GM20431 (cell line): ENCODE data around the gene CDK4.
"Not testable (repeated sequence)": the region's sequence is repeated elsewhere in the genome, so short reads cannot be mapped to it uniquely, and the experiment has no call there.

Source experiments
- in situ Hi-C: fragments of 300-500 bp; cut with MseI, MboI; formaldehyde crosslinking; loops from one replicate; pipeline ENCODE4 v1.15.0; 2020; ENCODE audit warnings: low sequenced_read_pairs; ENCODE audit not compliant: unreplicated experiment

CDK4 gene

DNA sequence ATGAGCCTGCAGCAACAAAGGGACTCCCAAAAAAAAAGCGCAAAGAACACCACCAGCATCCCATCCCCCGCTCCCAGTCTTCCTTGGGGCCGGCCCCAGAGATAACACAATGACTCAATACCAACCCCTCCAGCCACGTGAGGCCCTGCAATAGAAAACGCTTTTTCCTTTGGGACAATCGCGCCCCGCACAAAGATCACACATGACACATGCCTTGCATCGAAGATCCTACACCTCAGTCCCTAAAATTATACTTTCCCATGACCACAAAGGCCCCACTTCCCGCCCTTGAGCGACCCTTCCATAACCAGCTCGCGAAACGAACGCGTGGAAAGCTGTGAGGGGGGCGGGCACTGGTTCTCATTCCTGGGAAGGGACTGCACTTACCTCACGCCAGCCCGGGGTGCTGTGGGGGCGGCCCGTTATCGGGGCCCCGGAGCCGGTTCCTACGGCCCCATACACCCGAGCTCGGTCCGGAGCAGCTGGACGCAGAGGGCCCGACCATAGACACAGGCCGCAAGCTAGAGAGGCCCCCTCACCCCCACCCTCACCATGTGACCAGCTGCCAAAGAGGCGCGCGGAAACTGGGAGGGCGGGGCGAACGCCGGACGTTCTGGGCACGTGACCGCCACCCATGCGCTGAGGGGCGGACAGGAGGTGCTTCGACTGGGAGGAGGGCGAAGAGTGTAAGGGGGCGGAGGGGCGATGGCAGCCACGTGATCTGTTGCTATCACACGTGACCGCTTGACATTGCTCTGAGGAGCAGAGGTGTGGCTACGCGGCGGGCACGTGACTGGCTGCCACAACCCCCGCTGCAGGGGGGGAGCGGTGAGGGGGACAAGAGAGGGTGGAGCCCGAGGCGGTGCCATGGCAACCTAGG is at the start of gene CDK4:
TSS of gene CDK4 (minus strand) at position 523 of the 880 bp plus-strand sequence. CDS start 593 bp downstream, outside the sequence.
- in situ Hi-C loops, result no loop called here

DNA sequence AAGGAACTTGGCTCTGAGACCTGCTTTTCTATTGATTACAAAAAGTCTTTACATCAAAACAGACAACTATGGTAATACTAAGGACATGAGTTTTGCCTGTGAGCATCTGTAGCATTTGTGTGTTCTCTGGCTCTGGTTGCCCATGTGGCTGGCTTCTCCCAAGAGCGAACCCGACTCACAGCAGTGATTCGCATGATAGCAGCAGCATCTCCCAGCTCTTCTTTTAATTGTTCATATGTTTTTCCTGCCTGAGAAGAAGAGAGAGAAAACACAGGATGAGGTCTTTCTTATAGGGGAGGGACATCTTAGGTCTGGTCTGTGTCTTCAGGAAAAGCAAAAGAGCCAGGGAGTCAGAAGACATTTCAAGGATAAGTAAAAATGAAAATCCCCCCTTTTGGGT is 48.9 kb upstream of the CDK4 start:
- in situ Hi-C loops, result no loop called here

DNA sequence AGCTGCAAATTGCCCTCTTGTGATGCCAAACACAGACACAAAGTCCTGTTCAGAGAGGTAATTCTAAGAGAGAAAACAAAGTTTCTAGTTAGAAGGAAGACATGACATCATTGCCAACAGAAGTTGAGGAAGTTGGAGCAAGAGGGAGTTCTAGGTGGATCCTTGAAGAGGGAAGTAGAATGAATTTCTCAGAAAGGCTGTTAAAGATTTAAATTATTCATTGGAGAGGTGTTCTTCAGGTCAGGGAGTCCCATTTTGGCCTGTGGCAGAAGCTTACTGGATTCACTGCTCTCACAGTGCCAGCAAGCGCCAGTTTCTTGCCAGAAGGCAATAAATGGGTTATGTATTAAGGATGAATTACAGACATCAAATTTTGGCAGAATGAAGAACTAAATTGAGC is 45.8 kb upstream of the CDK4 start:
- in situ Hi-C loops, result no loop called here

DNA sequence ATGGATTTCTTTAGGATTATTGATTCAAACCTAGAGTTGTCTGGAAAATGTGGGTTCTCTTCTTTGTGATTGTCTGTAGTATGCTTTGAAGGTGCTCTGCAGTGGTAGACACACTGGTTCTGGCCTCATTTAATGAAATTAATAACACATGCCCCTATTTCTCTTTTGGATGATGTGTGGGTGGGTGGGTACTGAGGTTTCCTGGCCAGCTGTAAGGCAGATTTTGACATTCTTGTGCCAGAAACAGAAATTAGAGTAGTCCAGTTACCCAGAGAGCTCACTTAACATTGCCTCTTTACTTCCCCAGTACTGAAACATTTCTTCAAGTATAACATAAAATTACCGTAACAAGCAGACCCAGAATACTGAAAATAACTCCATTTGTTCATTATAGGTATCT is 44.9 kb upstream of the CDK4 start:
- in situ Hi-C loops, result no loop called here

DNA sequence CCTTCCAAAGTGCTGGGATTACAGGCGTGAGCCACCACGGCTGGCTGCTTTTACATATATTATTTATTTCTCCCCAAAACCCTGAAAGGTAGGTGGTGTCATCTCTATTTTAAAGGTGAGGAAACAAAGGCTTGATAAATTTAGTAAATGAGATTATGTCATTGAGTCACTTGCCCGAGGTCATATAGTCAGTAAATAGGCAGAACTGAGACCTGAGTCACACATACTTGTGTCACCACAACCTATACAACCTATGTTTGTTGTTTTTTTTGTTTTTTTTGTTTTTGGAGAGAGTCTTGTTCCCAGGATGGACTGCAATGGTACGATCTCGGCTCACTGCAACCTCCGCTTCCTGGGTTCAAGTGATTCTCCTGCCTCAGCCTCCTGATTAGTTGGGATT is 43.2 kb upstream of the CDK4 start:
- in situ Hi-C loops, result no loop called here

DNA sequence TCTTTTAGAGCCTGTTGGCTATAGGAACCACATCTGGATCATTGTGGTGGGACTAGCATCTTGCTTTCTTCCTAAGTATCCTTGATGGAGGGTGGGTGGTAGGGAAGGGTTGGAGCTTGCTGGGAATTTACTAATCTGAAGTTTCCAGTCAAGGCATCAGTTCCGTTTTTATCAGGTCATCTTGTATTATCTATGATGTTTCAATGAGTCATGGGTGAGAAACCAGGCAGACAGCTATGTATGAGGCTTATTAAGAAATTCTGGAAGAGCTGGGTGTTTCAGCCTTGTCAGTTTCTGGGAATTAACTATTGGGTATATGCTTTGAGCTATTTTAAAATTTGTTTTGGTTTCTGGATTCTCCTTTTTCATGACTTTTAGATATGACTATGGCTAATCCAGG is 41.8 kb upstream of the CDK4 start:
- in situ Hi-C loops, result no loop called here

DNA sequence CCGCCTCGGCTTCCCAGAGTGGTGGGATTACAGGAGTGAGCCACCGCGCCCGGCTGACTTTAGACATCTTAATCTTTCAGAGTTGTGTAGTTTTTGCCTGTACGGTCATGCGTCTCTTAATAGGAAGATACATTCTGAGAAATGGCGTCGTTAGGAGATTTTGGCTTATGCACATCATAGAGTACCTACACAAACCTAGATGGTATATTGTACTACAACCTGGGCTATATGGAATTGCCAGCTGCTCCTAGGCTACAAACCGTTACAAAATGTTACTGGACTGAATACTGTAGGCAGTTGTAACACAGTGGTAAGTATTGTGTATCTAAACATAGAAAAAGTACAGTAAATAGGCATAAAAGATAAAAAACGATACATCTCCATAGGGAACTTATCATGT is 31.8 kb upstream of the CDK4 start:
- in situ Hi-C loops, result no loop called here

DNA sequence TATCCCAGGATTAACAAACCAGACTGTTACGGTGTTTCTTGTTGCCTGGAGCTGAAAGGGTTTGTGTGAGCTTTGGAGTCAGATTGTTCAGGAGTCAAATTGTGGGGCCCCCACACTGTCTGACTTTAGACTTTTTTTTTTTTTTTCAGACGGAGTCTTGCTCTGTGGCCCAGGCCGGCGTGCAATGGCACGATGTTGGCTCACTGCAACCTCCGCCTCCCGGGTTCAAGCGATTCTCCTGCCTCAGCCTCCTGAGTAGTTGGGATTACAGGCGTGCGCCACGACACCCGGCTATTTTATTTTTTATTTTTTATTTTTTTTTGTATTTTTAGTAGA is 31.3 kb upstream of the CDK4 start:
- in situ Hi-C loops, result no loop called here

DNA sequence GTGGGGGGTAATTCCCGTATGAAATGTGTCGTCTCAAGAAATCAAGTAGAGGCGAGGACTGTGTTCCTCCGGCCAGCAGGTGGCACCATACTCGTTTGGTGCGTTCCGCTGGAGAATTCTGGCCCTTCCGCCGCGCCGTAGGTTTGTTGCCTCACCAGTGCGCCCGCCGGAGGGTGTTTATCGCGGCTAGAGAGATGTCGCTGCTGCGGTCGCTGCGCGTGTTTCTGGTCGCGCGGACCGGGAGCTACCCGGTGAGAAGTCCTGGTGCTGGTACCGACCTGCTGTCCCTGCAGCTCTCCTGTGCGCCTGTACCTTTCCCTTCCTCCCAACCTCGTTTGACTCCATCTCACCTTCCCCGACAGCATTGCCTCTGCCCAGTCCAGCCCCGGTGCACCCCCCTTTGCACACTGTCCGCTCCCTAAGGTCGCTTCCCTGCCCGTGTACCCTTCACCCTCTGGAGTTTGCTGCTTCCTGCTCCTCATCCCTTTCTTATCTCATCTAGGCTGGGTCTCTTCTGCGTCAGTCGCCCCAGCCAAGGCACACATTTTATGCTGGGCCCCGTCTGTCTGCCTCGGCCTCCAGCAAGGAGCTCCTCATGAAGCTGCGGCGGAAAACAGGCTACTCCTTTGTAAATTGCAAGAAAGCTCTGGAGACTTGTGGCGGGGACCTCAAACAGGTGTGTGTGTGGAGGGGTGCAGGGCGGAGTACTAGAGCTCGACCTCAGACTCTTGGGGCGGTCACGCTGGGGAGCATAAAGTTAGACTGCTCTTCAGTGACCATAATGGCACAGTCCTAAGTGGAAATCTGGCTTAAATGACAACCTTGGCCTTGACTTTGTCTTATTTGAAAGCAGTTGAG is 30.7 kb upstream of the CDK4 start, which contains the start of gene TSFM:
TSS of gene TSFM (plus strand) at position 180 of the 858 bp plus-strand sequence. CDS start at position 195, 15 bp downstream.
- in situ Hi-C loops, result no loop called here

DNA sequence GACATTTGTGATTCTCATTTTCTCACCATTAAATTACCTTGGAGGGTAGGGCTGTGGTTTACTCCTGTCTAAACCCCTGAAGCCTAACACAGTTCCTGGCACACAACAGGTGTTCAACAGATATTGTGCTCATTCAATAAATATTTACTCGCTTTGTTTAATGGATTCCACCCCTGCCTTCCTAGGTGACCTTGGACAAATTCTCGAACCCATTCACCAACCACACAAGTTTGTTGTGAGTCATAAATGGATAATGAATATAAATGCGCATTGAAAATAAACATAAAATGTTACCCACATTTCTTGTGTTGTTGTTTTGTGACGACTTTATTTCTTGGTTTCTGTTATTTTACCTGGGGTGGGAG is 30.1 kb upstream of the CDK4 start:
- in situ Hi-C loops, result no loop called here

DNA sequence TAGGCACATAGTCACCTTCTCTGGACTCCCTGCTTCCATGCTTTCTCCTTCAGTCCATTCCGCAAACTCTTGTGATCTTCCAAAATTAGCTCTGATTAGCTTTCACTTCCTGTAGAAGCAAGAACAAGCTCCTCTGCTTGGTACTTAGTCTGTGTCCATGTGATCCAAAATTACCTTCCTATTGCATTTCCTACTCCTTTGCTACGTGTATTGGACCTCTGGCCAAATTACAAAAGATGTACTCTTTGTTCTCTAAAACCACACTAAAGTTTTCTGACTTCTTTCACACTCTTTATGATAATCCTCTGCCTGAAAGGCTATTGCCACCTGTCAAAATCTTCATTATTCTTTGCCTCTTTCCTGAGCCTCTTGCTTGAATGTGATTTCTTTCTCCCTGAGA is 29.7 kb upstream of the CDK4 start:
- in situ Hi-C loops, result no loop called here

DNA sequence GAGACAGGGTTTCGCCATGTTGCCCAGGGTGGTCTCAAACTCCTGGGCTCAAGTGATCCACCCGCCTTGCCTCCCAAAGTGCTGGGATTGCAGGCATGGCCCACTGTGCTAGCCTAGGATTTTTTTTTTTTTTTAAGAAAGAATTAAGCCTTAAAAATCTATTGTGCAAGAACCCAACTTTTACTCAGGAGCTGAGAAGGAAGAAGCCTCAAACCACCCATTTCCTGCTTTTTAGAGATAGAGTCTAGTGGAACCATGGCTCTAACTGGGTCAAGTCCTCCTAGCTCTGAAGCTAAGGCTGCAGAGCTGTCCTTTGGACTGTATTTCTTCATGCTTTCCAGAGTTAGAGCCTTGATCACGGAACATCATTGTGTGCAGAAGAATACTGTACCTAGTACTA is 29.1 kb upstream of the CDK4 start:
- in situ Hi-C loops, result no loop called here

DNA sequence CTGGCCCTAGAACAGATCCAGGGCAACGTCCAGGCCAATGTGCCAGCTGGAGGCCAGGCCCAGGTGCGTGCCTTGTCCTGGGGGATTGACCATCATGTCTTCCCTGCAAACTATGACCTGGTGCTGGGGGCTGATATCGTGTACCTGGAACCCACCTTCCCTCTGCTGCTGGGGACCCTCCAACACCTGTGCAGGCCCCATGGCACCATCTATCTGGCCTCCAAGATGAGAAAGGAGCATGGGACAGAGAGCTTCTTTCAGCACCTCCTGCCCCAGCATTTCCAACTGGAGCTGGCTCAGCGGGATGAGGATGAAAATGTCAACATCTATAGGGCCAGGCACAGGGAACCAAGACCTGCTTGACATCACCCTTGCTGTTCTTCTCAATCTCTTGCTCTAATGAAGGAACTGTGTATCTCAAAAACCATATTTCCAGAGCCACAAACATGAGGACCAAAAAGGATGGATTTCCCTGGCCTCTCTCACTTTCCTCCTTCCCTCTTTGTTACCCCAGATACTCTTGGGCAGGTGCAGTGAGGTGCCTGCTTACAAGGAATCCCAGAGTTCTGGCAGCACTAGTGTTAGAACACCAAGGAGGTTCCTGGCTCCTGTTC is 28.3 kb upstream of the CDK4 start:
- in situ Hi-C loops, result no loop called here

DNA sequence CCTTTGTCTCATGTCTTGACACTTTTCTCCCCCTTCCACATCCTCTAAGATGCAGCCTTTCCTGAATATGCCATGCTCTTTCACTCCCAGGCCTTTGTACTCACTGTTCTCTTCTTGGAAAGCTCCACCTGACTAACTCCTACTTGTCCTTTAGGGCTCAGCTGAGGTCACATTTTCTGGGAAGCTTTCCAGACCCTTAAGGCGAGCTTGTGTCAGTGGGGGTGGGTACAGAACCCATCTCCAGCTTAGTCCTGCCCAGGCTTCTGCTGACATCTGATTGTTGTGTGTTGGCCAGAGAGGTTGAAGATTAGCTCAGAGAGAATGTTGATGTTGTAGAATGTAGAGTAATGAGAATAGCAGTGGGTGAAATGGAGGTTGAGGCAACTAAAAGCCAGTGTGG is 27.6 kb upstream of the CDK4 start:
- in situ Hi-C loops, result no loop called here

DNA sequence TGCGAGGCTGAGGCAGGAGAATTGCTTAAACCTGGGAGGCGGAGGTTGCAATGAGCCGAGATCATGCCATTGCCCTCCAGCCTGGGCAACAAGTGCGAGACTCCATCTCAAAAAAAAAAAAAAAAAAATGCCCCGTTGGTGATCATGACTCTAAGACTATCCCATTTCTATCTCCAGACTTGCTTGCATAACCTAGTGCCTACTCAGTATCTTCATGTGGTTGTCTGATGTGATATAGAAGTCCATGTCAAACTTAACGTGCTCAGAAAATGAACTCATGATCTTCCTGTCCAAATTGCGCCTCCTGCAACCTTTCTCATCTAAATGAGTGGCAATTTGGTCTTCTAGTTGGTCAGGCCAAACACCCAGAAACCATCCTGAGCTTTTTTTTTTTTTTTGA is 25.8 kb upstream of the CDK4 start:
- in situ Hi-C loops, result no loop called here

DNA sequence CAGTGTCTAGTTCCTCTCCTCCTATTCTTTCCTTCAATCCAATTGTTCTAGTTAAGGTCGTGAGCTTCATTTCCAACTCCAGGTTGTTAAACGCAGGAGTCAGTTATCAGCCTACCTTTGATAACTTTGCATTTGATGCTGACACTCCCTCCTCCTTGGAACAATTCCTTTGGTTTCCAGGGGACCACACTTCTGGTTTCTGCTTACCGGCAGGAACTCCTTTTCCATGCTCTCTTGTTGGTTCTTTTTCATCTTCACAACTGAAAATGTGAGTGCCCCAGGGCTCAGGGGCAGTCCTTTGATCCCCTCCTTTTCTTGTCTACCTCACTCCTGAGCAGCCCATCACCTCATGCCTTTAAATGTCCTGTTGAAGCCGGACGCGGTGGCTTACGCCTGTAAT is 25.3 kb upstream of the CDK4 start:
- in situ Hi-C loops, result no loop called here

DNA sequence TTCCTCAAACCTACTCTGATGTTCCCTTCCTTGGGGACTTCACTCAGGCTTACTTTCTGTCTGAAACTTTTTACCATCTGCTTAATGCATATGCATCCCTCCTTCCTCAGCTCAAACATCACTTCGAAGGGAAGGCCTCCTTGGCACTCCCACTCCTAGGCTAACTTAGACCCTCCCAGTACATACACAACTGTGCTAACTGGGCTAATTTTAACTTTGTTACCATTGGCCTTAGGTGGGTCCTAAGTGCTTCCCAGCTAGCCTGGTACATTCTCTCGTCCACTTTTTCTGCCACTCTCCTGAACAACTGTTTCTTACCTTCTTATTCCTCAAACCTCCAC is 24.1 kb upstream of the CDK4 start:
- in situ Hi-C loops, result no loop called here

DNA sequence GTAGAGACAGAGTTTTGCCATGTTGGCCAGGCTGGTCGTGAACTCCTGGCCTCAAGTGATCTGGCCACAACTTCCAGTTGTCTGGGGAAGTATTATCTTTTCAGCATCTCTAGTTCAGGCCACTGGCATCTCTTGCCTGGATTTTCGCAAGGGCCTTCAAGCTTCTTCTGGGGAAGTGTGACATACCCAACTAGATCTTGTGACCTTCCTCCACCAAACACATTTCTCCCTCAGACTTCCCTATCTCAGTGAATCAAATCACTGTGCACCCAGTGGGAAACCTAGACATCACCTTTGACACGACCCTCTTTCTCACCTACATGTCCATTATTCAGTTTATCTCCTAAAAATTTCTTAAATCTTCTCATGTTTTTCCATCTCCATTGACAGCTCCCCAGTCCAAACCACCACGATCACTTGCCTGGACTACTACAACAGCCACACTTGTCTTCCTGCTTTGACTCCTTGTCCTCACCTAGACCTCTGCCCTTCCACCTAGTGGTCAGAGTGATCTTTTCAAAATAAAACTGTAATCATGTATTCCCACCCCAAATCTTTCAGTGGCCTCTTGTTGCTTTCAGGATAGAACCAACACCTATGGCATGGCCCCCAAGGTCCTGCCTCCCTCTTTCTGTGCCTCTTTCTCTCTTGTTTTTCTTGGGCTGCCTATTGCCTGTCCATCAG is 23.6 kb upstream of the CDK4 start:
- in situ Hi-C loops, result no loop called here

DNA sequence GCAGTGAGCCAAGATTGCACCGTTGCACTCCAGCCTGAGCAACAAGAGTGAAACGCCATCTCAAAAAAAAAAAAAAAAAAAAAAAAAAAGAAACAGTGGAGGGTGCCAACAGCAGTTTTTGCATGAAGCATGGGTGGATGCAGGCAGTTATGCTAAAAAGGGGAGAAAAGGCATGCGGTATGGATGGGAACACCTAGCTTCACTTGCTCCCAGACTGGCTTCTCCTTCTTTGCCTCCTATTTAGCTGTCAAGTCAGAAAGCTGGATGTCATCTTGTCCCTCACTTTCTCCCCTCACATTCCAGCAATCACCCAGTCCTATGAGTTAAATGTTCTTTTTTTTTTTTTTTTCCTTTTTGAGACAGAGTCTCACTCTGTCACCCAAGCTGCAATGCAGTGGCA is 22.9 kb upstream of the CDK4 start:
- in situ Hi-C loops, result no loop called here

DNA sequence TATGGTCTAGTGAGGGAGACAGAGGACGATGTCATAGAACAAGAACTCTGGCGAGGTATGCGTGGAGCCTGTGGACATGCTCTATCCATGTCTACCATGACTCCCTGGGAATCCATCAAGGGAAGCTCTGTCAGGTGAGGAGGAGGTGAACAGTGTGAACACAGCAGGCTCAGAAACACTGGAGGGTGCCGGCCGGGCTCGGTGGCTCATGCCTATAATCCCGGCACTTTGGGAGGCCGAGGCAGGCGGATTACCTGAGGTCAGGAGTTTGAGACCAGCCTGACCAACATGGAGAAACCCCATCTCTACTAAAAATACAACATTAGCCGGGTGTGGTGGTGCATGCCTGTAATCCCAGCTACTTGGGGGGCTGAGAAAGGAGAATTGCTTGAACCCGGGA is 22.5 kb upstream of the CDK4 start:
- in situ Hi-C loops, result not testable (repeated sequence)
